ENCODE data around the gene PNKP.
A peak's percentile ranks its signal among the peaks of the same experiment; 100 is the strongest.

The PNKP gene

GRCh38 chr19:49873834-49874233 lies 6.5 kb upstream of the PNKP start:
- TF ChIP-seq CTCF (conservative IDR thresholded peaks at IDR 0.05): no peak
- peak overlapping the region; percentile 100; the same call in 1 of the 2 replicates for H3K27ac ChIP-seq

DNA sequence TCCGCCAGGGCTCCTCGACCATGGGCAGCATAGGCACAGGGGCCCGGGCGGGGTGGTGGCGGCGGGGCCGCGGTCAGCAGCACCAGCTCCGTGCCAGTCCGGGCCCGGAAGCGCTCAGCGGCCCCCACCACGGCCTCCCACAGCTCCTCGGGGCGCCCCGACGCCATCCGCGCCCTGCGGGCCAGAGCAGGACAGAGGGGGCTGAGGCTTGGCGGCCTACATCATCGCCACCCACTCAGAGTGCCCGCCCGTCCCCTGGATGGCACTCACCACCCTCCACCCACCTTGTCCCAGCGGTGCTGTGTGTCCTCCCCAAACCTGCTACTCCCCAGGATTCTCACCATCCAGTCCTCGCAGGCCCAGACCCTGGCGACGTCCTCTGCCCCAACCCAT lies 5.7 kb upstream of the PNKP start:
- 0 out of 2 replicates have a peak overlapping the region, but pooled peaks have one; percentile 13 for H3K27ac ChIP-seq
- TF ChIP-seq CTCF (conservative IDR thresholded peaks at IDR 0.05): no peak

DNA sequence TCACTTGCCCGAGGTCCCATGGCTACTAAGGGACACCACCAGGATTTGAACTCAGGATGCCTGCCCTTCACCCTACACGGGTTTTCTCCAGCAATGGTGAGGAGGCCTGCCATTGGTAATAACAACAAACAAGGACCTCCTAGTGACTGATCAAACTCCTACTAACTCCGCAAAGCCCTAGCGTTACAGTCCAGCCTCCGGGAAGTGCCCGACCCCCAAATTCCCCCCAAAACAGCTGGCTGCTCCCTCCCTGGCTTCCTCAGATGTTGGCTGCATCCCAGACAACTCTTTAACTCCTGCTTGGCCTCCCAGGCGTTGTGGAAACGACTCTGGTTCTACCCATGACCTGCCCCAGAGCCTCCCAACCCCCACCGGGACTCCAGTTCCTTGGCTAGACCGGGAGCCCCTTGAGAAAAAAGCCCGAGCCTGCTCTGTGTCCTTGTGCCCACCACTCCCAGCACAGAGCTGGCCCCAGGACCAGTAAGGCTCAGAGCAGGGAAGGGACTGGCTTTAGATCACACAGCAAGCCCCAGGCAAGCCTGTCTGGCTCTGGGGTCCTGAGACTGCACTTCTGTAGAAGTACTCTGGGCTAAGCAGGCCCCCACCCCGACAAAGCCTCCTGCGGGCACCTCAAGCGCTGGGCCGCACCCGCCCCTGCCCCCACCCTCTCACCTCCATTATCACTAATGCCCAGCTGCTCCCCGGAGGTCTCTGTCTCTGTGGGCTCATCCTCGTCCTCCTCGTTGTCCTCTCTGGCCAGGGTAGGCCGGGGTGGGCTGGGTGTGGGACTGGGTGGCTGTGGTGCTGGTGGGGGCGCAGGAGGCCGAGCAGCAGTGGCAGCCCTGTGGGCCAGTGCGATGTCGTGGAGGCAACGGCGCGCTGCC lies 5.1 kb upstream of the PNKP start:
- no peak for TF ChIP-seq CTCF (conservative IDR thresholded peaks at IDR 0.05)
- 0 out of 2 replicates have a peak overlapping the region, but pooled peaks have one; percentile 13 for H3K27ac ChIP-seq

- H3K27ac ChIP-seq: peak overlapping the region; percentile 13; the same call in 1 of the 2 replicates
- no peak for TF ChIP-seq CTCF (conservative IDR thresholded peaks at IDR 0.05)
These were observed 4.1 kb upstream of the PNKP start for GRCh38 chr19:49871349-49871985.

GRCh38 chr19:49870309-49870901 lies 3.0 kb upstream of the PNKP start:
- TF ChIP-seq CTCF (conservative IDR thresholded peaks at IDR 0.05): no peak
- H3K27ac ChIP-seq: peak overlapping the region; percentile 99

GRCh38 chr19:49869484-49870308 lies 2.3 kb upstream of the PNKP start:
- H3K27ac ChIP-seq: peak overlapping the region; percentile 99
- no peak for TF ChIP-seq CTCF (conservative IDR thresholded peaks at IDR 0.05)

All from VCaP (cell line).